Neural progenitor cell (in vitro differentiated cells): Measurements from ENCODE around the gene CPT1B. TPM values are rescaled to one million over a fixed set of nuclear protein-coding genes. Genes with fewer than 3 reads are reported as not detected.
"Not testable (repeated sequence)": the region's sequence is repeated elsewhere in the genome, so short reads cannot be mapped to it uniquely, and the experiment has no call there.

Experiments used
- DNase-seq: peaks from one replicate; pipeline ENCODE4 v3.0.0-alpha.2; 2016; ENCODE audit warnings: low spot score
- H2AFZ ChIP-seq: fragments of 200-600 bp; sonication (generic); replicated peaks from 2 replicates; pipeline ENCODE4 v1.6.1; 2016; ENCODE audit warnings: antibody characterized with exemption
- H3F3A ChIP-seq: fragments of 200-600 bp; sonication (generic); 2 replicates; pipeline ENCODE4 v1.6.1; 2016; ENCODE audit warnings: antibody characterized with exemption, low read depth
- H3K27ac ChIP-seq: fragments of 200-600 bp; sonication (generic); 2 replicates; pipeline ENCODE4 v1.5.1; 2016; ENCODE audit warnings: mild to moderate bottlenecking
- H3K27me3 ChIP-seq: fragments of 200-600 bp; sonication (generic); 2 replicates; pipeline ENCODE4 v1.6.1; 2016; ENCODE audit warnings: mild to moderate bottlenecking, moderate library complexity
- H3K36me3 ChIP-seq: fragments of 200-600 bp; sonication (generic); 2 replicates; pipeline ENCODE4 v1.5.1; 2016
- H3K4me1 ChIP-seq: fragments of 200-600 bp; sonication (generic); 2 replicates; pipeline ENCODE4 v1.6.1; 2016; ENCODE audit warnings: mixed run types
- H3K4me2 ChIP-seq: fragments of 200-600 bp; sonication (generic); 2 replicates; pipeline ENCODE4 v1.6.1; 2016
- H3K4me3 ChIP-seq: fragments of 200-600 bp; sonication (generic); 2 replicates; pipeline ENCODE4 v1.5.1; 2016
- H3K79me2 ChIP-seq: fragments of 200-600 bp; sonication (generic); 2 replicates; pipeline ENCODE4 v1.6.1; 2016; ENCODE audit warnings: low read depth
- H3K9ac ChIP-seq: fragments of 200-600 bp; sonication (generic); 2 replicates; pipeline ENCODE4 v1.6.1; 2016
- H3K9me3 ChIP-seq: fragments of 200-600 bp; sonication (generic); 2 replicates; pipeline ENCODE4 v1.5.1; 2016; ENCODE audit warnings: low read depth
- H4K20me1 ChIP-seq: fragments of 200-600 bp; sonication (generic); 2 replicates; pipeline ENCODE4 v1.6.1; 2016; ENCODE audit warnings: low read depth
- H3K27ac Mint-ChIP-seq: 3 replicates; pipeline ENCODE4 v1.8.0; 2021; ENCODE audit warnings: mixed read lengths
- H3K27me3 Mint-ChIP-seq: 2 replicates; pipeline ENCODE4 v1.8.0; 2022; ENCODE audit warnings: low read depth, mild to moderate bottlenecking, inconsistent platforms, moderate library complexity, mixed read lengths; ENCODE audit not compliant: insufficient read depth
- H3K36me3 Mint-ChIP-seq: 3 replicates; pipeline ENCODE4 v1.8.0; 2021; ENCODE audit warnings: mixed read lengths
- H3K4me1 Mint-ChIP-seq: 3 replicates; pipeline ENCODE4 v1.8.0; 2021; ENCODE audit warnings: mixed read lengths
- H3K4me3 Mint-ChIP-seq: 3 replicates; pipeline ENCODE4 v1.8.0; 2021; ENCODE audit warnings: mild to moderate bottlenecking, moderate library complexity, mixed read lengths
- H3K9me3 Mint-ChIP-seq: 3 replicates; pipeline ENCODE4 v1.8.0; 2020; ENCODE audit warnings: mixed read lengths
- EZH2 ChIP-seq: fragments of 200-600 bp; sonication (generic); IDR thresholded peaks from 2 replicates; pipeline ENCODE4 v1.6.1; 2017; ENCODE audit warnings: antibody characterized with exemption, mild to moderate bottlenecking, moderate library complexity
- EZH2phosphoT487 ChIP-seq: fragments of 200-600 bp; sonication (generic); IDR thresholded peaks from 2 replicates; pipeline ENCODE4 v1.6.1; 2017; ENCODE audit warnings: antibody characterized with exemption
- total RNA-seq: library from RNA; depleted of rRNA; stranded (reverse); fragments of >200 nt; gene quantifications from 2 replicates; pipeline ENCODE4 v1.2.3, GENCODE V29; 2015; ENCODE audit warnings: low replicate concordance
- TF ChIP-seq, protein P1 (sequence below): fragments of 200-600 bp; sonication (generic); IDR thresholded peaks from 2 replicates; pipeline ENCODE4 v1.5.1; 2017; ENCODE audit warnings: antibody characterized with exemption, mild to moderate bottlenecking

Gene CPT1B
- total RNA-seq, 1 donor from 2014 or later = 33.9 TPM

DNA sequence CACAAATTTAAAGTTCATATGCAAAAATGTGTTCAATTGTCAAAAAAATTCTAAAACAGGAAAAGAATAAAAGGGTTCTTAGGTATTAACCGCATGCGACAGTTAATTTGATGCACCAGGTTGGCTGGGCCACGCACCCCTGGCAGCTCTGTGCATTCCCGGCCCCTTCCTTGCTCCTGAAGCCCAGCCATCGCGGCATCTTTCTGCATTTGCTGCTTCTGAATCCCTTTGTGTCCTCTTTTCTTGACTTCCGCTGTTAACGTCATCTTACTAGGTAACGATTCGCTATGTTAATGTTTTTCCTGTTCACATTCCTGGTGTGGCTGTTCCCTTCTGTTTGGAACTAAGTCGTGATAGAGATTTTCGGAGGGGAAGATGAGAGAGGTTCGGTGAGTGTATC is 40.5 kb downstream of the CPT1B start:
- H3K9me3 Mint-ChIP-seq = peaks cover 2% of the 10 kb centered on the region
- Histone ChIP-seq H3K9me3 (no peaks in the 10 kb centered on the region), H3K27ac (no peak overlapping the region), H3K9ac (no peak overlapping the region), H3K36me3 (no peaks in the 10 kb centered on the region), H3K4me2 (no peak overlapping the region), H2AFZ (no peak overlapping the region), H4K20me1 (no peaks in the 10 kb centered on the region), H3K79me2 (no peaks in the 10 kb centered on the region), H3K27me3 (peaks cover 18% of the 10 kb centered on the region), H3K4me1 (no peaks in the 10 kb centered on the region), H3K4me3 (no peak overlapping the region), H3F3A (peaks cover 16% of the 10 kb centered on the region)
- H3K4me3 Mint-ChIP-seq = no peak overlapping the region
- DNase-seq = no peak
- H3K27me3 Mint-ChIP-seq = peaks cover 21% of the 10 kb centered on the region
- TF ChIP-seq, protein P1, sequence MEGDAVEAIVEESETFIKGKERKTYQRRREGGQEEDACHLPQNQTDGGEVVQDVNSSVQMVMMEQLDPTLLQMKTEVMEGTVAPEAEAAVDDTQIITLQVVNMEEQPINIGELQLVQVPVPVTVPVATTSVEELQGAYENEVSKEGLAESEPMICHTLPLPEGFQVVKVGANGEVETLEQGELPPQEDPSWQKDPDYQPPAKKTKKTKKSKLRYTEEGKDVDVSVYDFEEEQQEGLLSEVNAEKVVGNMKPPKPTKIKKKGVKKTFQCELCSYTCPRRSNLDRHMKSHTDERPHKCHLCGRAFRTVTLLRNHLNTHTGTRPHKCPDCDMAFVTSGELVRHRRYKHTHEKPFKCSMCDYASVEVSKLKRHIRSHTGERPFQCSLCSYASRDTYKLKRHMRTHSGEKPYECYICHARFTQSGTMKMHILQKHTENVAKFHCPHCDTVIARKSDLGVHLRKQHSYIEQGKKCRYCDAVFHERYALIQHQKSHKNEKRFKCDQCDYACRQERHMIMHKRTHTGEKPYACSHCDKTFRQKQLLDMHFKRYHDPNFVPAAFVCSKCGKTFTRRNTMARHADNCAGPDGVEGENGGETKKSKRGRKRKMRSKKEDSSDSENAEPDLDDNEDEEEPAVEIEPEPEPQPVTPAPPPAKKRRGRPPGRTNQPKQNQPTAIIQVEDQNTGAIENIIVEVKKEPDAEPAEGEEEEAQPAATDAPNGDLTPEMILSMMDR = no peak
- TF ChIP-seq EZH2 (no peak), EZH2phosphoT487 (no peak)
- no peaks in the 10 kb centered on the region for H3K36me3 Mint-ChIP-seq
- no peak overlapping the region for H3K27ac Mint-ChIP-seq
- peaks cover 24% of the 10 kb centered on the region for H3K4me1 Mint-ChIP-seq

DNA sequence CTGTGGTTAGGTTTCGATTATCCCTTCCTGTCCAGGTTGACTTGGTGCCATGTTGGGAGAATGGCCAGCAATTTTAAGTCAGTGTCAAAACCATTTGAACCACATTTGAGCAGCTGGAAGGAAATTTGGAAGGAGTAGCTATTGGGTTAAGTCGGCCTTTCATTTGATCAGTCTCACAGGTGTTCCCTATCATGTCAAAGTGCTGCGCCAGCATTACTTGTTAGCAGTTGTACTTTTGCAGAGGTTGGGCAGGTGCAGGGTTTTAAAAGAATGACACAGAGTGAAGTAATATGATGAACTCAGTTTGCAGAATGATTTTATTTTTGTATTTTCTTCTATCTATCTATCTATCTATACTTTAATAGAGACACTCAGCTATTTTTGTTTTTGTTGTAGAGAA is 42.0 kb downstream of the CPT1B start:
- H3K4me1 ChIP-seq = peaks cover 7% of the 10 kb centered on the region
- H3K27me3 ChIP-seq = peaks cover 31% of the 10 kb centered on the region
- H2AFZ ChIP-seq = no peak overlapping the region
- H3K9ac ChIP-seq = no peak overlapping the region
- H3K4me2 ChIP-seq = no peak overlapping the region
- H3K27ac ChIP-seq = no peak overlapping the region
- H3K9me3 Mint-ChIP-seq = peaks cover 2% of the 10 kb centered on the region
- H3K4me3 Mint-ChIP-seq = no peak overlapping the region
- no peak overlapping the region for H3K4me3 ChIP-seq
- no peaks in the 10 kb centered on the region for H3K36me3 ChIP-seq
- peaks cover under 1% of the 10 kb centered on the region for H4K20me1 ChIP-seq
- no peaks in the 10 kb centered on the region for H3K36me3 Mint-ChIP-seq
- no peak overlapping the region for H3K27ac Mint-ChIP-seq
- H3F3A ChIP-seq = peaks cover 17% of the 10 kb centered on the region
- H3K27me3 Mint-ChIP-seq = peaks cover 24% of the 10 kb centered on the region
- TF ChIP-seq EZH2 (no peak), EZH2phosphoT487 (no peak)
- TF ChIP-seq, protein P1 = no peak
- DNase-seq = no peak
- H3K79me2 ChIP-seq = no peaks in the 10 kb centered on the region
- no peaks in the 10 kb centered on the region for H3K9me3 ChIP-seq
- H3K4me1 Mint-ChIP-seq = peaks cover 27% of the 10 kb centered on the region

DNA sequence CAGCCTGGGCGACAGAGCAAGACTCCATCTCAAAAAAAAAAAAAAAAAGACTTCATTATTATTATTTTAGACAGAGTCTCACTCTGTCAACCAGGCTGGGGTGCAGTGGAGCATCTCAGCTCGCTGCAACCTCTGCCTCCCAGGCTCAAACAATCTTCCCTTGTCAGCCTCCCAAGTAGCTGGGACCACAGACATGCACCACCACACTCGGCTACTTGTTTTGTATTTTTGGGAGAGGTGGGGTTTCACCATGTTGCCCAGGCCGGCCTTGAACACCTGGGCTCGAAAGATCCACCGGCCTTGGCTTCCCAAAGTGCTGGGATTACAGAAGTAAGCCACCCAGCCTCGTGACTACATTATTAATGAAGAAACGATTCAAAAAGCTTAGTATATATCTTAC is 43.1 kb downstream of the CPT1B start:
- no peak overlapping the region for H3K4me2 ChIP-seq
- H3F3A ChIP-seq = peaks cover 21% of the 10 kb centered on the region
- Mint-ChIP-seq H3K4me3 (no peak overlapping the region), H3K4me1 (peaks cover 27% of the 10 kb centered on the region), H3K9me3 (peaks cover 2% of the 10 kb centered on the region), H3K36me3 (no peaks in the 10 kb centered on the region), H3K27ac (no peak overlapping the region), H3K27me3 (peaks cover 33% of the 10 kb centered on the region)
- peaks cover 17% of the 10 kb centered on the region for H3K4me1 ChIP-seq
- TF ChIP-seq, protein P1 = no peak
- no peak for TF ChIP-seq EZH2
- TF ChIP-seq EZH2phosphoT487 = no peak
- H3K27ac ChIP-seq = no peak overlapping the region
- H3K36me3 ChIP-seq = no peaks in the 10 kb centered on the region
- DNase-seq = no peak
- H4K20me1 ChIP-seq = peaks cover 11% of the 10 kb centered on the region
- no peak overlapping the region for H2AFZ ChIP-seq
- H3K79me2 ChIP-seq = no peaks in the 10 kb centered on the region
- H3K9ac ChIP-seq = no peak overlapping the region
- H3K4me3 ChIP-seq = no peak overlapping the region
- peaks cover 42% of the 10 kb centered on the region for H3K27me3 ChIP-seq
- H3K9me3 ChIP-seq = no peaks in the 10 kb centered on the region

DNA sequence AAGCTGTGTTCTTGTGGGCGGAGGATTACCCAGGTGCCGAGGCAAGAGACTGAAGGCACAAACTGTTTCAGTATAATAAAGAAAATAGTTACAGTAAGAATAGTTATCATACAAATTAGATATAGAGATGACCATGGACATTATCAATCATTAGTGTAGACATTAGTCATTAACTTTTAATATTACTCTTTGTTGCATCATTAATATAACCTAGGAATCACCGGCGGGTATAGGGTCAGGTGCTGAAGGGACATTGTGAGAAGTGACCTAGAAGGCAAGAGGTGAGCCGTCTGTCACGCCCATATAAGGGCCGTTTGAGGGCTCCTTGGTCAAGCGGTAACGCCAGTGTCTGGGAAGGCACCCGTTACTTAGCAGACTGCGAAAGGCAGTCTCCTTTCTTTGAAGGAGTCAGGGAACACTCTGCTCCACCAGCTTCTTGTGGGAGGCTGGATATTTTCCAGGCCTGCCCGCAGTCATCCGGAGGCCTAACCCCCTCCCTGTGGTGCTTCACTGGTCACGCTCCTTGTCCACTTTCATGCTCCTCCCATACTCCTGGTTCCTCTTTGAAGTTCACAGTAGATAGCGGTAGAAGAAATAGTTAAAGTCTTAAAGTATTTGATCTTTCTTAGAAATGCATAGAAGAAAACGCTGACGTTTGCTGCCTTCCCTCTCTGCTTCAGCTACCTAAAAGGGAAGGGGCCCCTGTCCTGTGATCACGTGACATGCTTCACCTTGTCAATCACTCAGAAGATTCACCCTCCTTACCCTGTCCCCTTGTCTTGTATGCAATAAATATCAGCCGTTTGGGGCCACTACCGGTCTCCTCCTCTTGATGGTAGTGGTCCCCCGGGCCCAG is 44.1 kb downstream of the CPT1B start:
- H3K9ac ChIP-seq, H3K9me3 Mint-ChIP-seq, DNase-seq, H3K4me2 ChIP-seq, H3K36me3 Mint-ChIP-seq, H3K36me3 ChIP-seq, H3K9me3 ChIP-seq, H3K4me3 ChIP-seq, H3K27ac ChIP-seq, H3K79me2 ChIP-seq, H2AFZ ChIP-seq: not testable (repeated sequence)
- H3K27ac Mint-ChIP-seq = peak overlapping the region; percentile 28
- H3K4me1 Mint-ChIP-seq = peaks cover 27% of the 10 kb centered on the region
- Histone ChIP-seq H4K20me1 (peaks cover 21% of the 10 kb centered on the region), H3K27me3 (peaks cover 52% of the 10 kb centered on the region), H3F3A (peaks cover 31% of the 10 kb centered on the region), H3K4me1 (peaks cover 17% of the 10 kb centered on the region)
- H3K4me3 Mint-ChIP-seq = peak overlapping the region; percentile 71
- peaks cover 39% of the 10 kb centered on the region for H3K27me3 Mint-ChIP-seq
